NT2/D1 (cell line): ENCODE results near the gene EZH2.

ENCODE experiments used
- DNase-seq: peaks from one replicate; pipeline ENCODE4 v3.0.0-alpha.2; 2011; ENCODE audit warnings: low read depth, low spot score
- H3K27me3 ChIP-seq: 2 replicates; pipeline ENCODE4 v1.6.0; 2011; ENCODE audit warnings: mild to moderate bottlenecking; ENCODE audit not compliant: insufficient read length, insufficient read depth
- H3K36me3 ChIP-seq: 2 replicates; pipeline ENCODE4 v1.6.1; 2011; ENCODE audit warnings: mild to moderate bottlenecking, low read length, mixed read lengths; ENCODE audit not compliant: insufficient read depth, insufficient read length
- H3K4me1 ChIP-seq: 2 replicates; pipeline ENCODE4 v1.5.1; 2011; ENCODE audit not compliant: insufficient read depth, insufficient read length
- H3K4me3 ChIP-seq: 2 replicates; pipeline ENCODE4 v1.5.1; 2011; ENCODE audit warnings: low read depth; ENCODE audit not compliant: insufficient read length
- H3K9ac ChIP-seq: 2 replicates; pipeline ENCODE4 v1.6.0; 2011; ENCODE audit warnings: low read depth; ENCODE audit not compliant: insufficient read length
- H3K9me3 ChIP-seq: 2 replicates; pipeline ENCODE4 v1.5.1; 2011; ENCODE audit warnings: mild to moderate bottlenecking, low read length; ENCODE audit not compliant: insufficient read depth
- SUZ12 ChIP-seq: IDR thresholded peaks from 2 replicates; pipeline ENCODE4 v1.6.1; 2011; ENCODE audit not compliant: insufficient read length, insufficient read depth; ENCODE audit errors: extremely low read depth
- YY1 ChIP-seq: IDR thresholded peaks from 2 replicates; pipeline ENCODE4 v1.6.1; 2011; ENCODE audit not compliant: insufficient read length, insufficient read depth
- ZNF274 ChIP-seq: IDR thresholded peaks from 2 replicates; pipeline ENCODE4 v1.6.1; 2011; ENCODE audit warnings: mild to moderate bottlenecking, low read depth, low read length

The EZH2 gene

DNA sequence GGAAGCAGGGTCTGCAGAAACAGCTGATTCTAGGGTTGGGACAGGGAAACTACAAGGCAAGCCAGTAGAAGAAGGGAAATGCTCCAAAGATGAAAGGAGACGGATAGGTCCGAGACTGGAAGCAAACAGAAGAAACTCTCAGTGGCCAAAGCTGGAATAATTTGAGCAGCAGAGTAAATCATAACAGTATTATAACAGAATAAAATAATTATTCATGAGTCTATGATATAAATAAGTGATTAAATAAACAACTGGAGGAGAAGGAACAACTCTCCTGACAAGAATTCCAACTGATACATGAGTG, 27.6 kb downstream of the EZH2 start:
- Histone ChIP-seq H3K36me3 (no peaks in the 10 kb centered on the region), H3K4me3 (no peak overlapping the region), H3K9ac (no peak overlapping the region), H3K9me3 (no peaks in the 10 kb centered on the region), H3K27me3 (no peaks in the 10 kb centered on the region), H3K4me1 (no peaks in the 10 kb centered on the region)
- no peak for DNase-seq
- TF ChIP-seq SUZ12 (no peak), ZNF274 (no peak), YY1 (no peak)

DNA sequence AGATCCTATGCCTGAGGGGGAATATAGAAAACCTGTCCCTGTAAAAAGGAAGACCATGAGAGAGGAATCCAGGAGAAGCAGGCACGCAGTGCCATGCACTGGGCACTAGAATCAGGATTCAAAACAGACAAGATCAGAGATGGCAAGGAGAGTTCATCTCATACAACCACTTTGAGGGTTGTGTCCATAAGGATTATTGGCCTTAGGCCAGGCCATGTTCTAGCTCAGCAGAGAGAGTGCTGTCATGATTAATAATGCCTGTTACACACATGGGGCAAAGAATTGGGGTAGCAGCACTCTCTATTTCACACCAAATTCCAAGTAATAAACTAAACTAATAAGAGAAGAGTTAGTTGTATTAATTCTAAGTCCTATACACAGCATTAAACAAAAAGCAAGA, 29.1 kb downstream of the EZH2 start:
- Histone ChIP-seq H3K9me3 (no peaks in the 10 kb centered on the region), H3K36me3 (no peaks in the 10 kb centered on the region), H3K27me3 (no peaks in the 10 kb centered on the region), H3K4me1 (no peaks in the 10 kb centered on the region), H3K9ac (no peak overlapping the region), H3K4me3 (no peak overlapping the region)
- no peak for DNase-seq
- TF ChIP-seq SUZ12 (no peak), YY1 (no peak), ZNF274 (no peak)

DNA sequence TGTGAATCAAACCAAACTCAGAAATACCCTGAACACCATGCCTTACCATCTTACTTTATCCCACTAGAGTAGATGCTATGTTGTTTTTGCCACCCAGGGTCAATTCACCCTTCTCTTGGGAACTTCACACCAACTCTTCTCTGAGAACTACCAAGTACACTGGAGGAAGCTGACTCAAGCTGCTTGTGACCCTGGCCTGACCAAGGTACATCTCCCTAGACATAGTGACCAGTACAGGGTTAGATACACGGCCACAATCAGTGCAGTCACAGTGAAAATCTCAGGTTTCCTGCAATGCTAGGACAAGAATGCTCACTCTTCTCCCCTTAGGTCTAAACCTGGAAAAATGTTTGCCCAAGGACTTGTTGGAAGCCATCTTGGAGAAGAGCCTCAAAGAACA, 31.8 kb downstream of the EZH2 start:
- DNase-seq: no peak
- H3K9ac ChIP-seq: no peak overlapping the region
- no peaks in the 10 kb centered on the region for H3K27me3 ChIP-seq
- TF ChIP-seq YY1 (no peak), SUZ12 (no peak), ZNF274 (no peak)
- H3K4me3 ChIP-seq: no peak overlapping the region
- no peaks in the 10 kb centered on the region for H3K36me3 ChIP-seq
- H3K9me3 ChIP-seq: no peaks in the 10 kb centered on the region
- no peaks in the 10 kb centered on the region for H3K4me1 ChIP-seq

DNA sequence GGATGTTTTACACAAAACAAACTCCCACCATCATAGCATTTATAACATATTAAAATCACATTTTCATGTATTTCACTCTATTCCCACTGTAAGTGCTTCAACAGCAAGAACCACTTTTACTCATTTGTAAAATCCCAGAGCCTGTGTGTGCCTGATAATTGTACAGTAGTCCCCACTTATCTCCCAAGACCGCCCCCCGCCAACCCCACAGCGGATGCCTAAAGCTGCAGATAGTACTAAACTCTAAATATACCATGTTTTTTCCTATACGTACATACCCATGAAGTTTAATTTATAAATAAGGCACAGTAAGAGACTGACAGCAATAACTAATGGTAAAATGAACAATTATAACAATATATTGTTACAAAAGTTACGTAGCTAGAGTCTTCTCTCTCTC, 33.5 kb downstream of the EZH2 start:
- no peak for TF ChIP-seq ZNF274
- no peak for TF ChIP-seq YY1
- TF ChIP-seq SUZ12: no peak
- H3K36me3 ChIP-seq: no peaks in the 10 kb centered on the region
- no peak for DNase-seq
- H3K27me3 ChIP-seq: no peaks in the 10 kb centered on the region
- H3K4me3 ChIP-seq: no peak overlapping the region
- no peak overlapping the region for H3K9ac ChIP-seq
- no peaks in the 10 kb centered on the region for H3K9me3 ChIP-seq
- H3K4me1 ChIP-seq: no peaks in the 10 kb centered on the region

DNA sequence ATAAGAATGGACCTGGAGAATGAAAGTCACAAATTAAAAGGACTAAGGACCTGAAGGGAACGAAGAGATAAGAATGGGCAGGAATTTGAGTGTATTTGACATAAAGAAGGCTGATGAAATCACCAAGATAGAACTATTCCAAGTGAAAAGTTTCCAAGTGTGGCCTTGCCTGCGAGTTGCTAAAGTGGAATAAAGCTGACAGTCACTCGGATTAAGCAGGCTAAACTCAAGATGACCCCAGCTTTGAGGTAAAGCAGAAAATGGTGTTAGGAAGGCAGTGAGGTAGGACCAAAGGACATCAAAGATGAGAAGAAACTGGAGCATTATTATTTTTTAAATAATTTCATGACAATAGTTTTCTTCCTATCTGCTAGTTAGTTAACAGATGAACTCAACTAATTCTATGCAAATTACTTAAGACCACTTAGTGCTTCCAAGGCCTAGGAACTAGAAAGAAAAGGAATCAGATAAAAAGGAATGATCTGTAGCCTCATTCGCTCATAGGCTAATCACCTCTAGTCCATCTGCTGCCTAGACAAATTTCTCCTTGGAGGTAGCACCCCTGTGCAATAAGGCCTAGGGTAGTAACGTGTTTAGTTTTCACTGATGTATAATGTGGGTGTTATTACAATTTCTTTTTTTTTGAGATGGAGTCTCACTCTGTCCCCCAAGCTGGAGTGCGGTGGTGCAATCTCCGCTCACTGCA, 34.5 kb downstream of the EZH2 start:
- H3K9ac ChIP-seq: no peak overlapping the region
- no peaks in the 10 kb centered on the region for H3K9me3 ChIP-seq
- no peak for TF ChIP-seq ZNF274
- no peak for TF ChIP-seq YY1
- TF ChIP-seq SUZ12: no peak
- no peaks in the 10 kb centered on the region for H3K4me1 ChIP-seq
- no peaks in the 10 kb centered on the region for H3K27me3 ChIP-seq
- no peaks in the 10 kb centered on the region for H3K36me3 ChIP-seq
- DNase-seq: no peak
- no peak overlapping the region for H3K4me3 ChIP-seq

DNA sequence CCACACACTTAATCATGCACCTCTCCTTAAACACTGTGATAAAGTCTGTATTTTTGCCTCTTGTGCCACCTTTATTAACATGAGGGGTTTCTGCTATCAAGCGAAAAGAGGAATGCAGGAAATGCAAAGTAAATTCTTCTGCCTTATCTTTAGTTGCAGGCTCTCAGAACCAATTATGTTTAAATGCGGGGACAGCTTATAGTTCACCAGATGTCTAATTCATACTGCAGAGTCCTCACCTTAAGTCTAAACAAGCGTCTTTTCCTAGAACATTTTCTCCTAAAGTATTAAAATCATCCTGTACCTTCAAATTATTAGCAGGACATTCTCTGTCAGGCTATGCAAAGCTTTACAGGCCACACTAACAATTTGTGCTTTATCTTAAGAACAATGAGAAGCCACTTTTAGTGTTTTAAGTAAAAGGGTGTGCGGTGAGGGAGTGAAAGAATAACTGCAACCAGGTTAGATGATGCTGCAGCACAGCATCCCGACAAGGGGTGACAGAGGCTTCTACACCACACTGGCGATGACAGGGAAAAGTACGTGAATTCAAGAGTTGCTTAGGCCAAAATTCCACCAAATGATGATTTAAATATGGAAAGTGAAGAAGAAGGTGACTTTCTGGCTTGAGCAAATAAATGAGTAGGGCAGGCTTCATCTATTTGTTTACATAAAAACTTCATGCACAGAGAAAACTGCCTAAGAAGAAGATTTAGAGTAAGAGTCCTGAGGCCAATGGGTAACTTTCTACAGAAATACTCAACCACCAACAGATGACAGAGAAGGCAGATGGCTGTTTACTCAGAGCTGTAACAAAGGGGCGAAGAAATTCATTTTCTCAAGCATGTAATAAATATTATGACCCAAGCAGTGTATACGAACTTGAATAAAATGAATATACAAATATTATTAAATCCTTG, 36.0 kb downstream of the EZH2 start:
- Histone ChIP-seq H3K9me3 (no peaks in the 10 kb centered on the region), H3K36me3 (peaks cover 3% of the 10 kb centered on the region), H3K4me3 (no peak overlapping the region), H3K9ac (no peak overlapping the region), H3K4me1 (no peaks in the 10 kb centered on the region), H3K27me3 (no peaks in the 10 kb centered on the region)
- no peak for DNase-seq
- no peak for TF ChIP-seq YY1
- no peak for TF ChIP-seq SUZ12
- TF ChIP-seq ZNF274: no peak

DNA sequence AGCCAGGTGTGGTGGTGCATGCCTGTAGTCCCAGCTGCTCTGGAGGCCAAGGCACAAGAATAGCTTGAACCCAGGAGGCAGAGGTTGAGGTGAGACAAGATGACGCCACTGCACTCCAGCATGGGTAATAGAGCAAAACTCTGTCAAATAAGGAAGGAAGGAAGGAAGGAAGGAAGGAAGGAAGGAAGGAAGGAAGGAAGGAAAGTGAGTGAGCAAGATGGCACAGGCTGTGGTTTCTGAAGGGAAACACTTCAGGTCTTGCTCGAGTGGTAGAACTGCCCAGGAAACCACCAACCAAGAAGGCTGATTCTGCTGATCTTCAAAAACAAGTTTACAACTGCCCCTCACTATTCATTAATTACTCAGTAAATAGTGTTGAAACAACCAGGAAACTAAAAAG, 45.2 kb downstream of the EZH2 start:
- no peak overlapping the region for H3K4me3 ChIP-seq
- DNase-seq: no peak
- H3K9ac ChIP-seq: no peak overlapping the region
- no peaks in the 10 kb centered on the region for H3K4me1 ChIP-seq
- H3K9me3 ChIP-seq: no peaks in the 10 kb centered on the region
- TF ChIP-seq SUZ12 (no peak), YY1 (no peak)
- H3K27me3 ChIP-seq: no peaks in the 10 kb centered on the region
- H3K36me3 ChIP-seq: peaks cover 14% of the 10 kb centered on the region
